Glutamatergic neuron (in vitro differentiated cells): ENCODE data around the gene AGRN. TPM values are rescaled to one million over a fixed set of nuclear protein-coding genes. Genes with fewer than 3 reads are reported as not detected.
A peak's percentile ranks its signal among the peaks of the same experiment; 100 is the strongest.

Experiments used
- DNase-seq: peaks from one replicate; pipeline ENCODE4 v3.0.0; 2022
- H3K27ac Mint-ChIP-seq: one replicate; pipeline ENCODE4 v1.8.0; 2020; ENCODE audit warnings: mild to moderate bottlenecking, mixed read lengths, inconsistent platforms; ENCODE audit not compliant: unreplicated experiment
- H3K27me3 Mint-ChIP-seq: one replicate; pipeline ENCODE4 v1.8.0; 2020; ENCODE audit warnings: mild to moderate bottlenecking, moderate library complexity, mixed read lengths, inconsistent platforms; ENCODE audit not compliant: unreplicated experiment
- H3K36me3 Mint-ChIP-seq: one replicate; pipeline ENCODE4 v1.8.0; 2020; ENCODE audit warnings: mild to moderate bottlenecking, mixed read lengths, inconsistent platforms; ENCODE audit not compliant: unreplicated experiment
- H3K4me1 Mint-ChIP-seq: one replicate; pipeline ENCODE4 v1.8.0; 2020; ENCODE audit warnings: mild to moderate bottlenecking, low read depth, mixed read lengths, inconsistent platforms; ENCODE audit not compliant: unreplicated experiment
- H3K4me3 Mint-ChIP-seq: one replicate; pipeline ENCODE4 v1.8.0; 2020; ENCODE audit warnings: mild to moderate bottlenecking, mixed read lengths, inconsistent platforms; ENCODE audit not compliant: unreplicated experiment
- H3K9me3 Mint-ChIP-seq: one replicate; pipeline ENCODE4 v1.8.0; 2020; ENCODE audit warnings: mild to moderate bottlenecking, moderate library complexity, mixed read lengths, inconsistent platforms; ENCODE audit not compliant: unreplicated experiment
- total RNA-seq: library from RNA; stranded (reverse); fragmentation: NEBNext Ultra II Directional; extraction: Animal tissue kit (Norgen Biotek cat#: 25700); gene quantifications from one replicate; pipeline ENCODE4 v1.2.1, GENCODE V29; 2021; ENCODE audit not compliant: unreplicated experiment
- TF ChIP-seq, protein P1 (sequence below): fragments of 200-600 bp; sonication (generic); IDR thresholded peaks from one replicate; pipeline ENCODE4 v1.5.0; 2021; ENCODE audit not compliant: partially characterized antibody, unreplicated experiment

AGRN gene
- total RNA-seq, 1 donor from 2014 or later, result 914 TPM

DNA sequence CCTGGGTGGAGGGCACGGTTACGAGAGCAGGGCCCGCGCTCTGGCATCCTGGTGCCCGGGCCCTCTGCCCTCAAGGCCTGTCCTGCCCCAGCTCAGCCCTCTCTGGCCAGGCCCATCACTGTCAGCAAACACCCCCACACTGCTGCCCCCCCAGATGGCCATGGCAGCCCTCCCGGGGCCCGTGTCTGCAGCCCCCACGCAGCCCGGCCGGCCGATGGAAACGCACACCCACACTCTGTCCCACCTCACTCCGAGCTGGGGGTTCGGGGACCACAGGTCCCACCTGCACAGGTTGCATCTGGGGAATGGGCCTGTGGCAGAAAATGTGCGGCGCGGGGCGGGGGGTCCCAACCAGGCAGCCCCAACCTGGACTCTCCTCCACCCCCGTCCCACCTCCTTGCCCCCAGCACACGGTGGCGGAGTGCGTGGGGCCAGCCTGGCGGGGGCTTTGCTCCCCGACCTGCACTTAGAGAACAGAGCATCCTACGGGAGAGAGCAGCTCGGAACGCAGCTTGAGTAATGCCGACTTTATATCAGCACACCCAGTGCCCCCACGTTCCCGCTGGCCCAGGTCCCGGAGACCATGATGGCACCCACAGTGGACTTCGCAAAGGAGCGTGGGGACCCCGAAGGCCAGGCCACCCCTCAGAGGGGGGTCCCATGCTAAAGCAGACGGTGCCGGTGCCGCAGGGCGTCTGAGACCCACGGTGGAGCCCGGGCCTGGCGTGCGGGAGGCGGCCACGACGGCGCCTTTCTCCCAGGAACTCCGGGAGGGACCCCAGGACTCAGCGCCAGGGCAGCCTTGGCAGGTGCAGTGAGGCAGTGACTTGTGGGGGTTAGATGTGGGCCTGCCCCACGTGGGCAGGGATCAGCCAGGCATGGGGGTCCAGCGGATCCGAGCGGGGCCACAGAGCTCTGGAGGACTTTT, 61.7 kb downstream of the AGRN start:
- TF ChIP-seq, protein P1, sequence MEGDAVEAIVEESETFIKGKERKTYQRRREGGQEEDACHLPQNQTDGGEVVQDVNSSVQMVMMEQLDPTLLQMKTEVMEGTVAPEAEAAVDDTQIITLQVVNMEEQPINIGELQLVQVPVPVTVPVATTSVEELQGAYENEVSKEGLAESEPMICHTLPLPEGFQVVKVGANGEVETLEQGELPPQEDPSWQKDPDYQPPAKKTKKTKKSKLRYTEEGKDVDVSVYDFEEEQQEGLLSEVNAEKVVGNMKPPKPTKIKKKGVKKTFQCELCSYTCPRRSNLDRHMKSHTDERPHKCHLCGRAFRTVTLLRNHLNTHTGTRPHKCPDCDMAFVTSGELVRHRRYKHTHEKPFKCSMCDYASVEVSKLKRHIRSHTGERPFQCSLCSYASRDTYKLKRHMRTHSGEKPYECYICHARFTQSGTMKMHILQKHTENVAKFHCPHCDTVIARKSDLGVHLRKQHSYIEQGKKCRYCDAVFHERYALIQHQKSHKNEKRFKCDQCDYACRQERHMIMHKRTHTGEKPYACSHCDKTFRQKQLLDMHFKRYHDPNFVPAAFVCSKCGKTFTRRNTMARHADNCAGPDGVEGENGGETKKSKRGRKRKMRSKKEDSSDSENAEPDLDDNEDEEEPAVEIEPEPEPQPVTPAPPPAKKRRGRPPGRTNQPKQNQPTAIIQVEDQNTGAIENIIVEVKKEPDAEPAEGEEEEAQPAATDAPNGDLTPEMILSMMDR, result no peak
- peaks cover 3% of the 10 kb centered on the region for H3K9me3 Mint-ChIP-seq
- H3K27ac Mint-ChIP-seq, result no peak overlapping the region
- H3K4me3 Mint-ChIP-seq, result no peak overlapping the region
- no peaks in the 10 kb centered on the region for H3K36me3 Mint-ChIP-seq
- DNase-seq, result no peak
- peaks cover 1% of the 10 kb centered on the region for H3K4me1 Mint-ChIP-seq
- peaks cover 2% of the 10 kb centered on the region for H3K27me3 Mint-ChIP-seq

DNA sequence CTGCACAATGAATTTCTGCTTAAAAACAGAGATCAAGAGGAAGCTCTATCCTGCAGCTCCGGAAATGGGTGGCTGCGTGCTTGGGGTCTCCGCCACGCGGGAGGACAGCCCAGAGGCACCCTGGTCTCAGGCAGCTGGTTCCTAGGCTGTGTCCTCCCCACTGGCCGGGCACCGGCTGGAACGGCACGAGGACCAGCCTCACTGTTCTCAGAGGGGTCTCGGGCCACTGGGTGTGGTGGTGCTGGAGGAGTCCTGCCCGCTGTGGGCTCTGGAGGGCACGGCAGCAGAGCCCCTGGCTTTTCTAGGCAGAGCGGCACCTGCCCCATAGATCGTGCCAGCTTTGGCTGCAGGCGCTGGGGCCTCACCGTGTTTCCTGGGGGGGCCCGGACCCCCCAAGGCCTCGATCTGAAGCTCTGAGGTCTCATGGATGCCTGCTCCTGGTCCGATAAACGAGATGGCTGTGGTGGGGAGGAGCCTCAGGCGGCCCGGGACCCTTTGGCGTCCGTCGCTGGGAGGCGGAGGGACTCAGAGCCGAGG, 62.4 kb downstream of the AGRN start:
- TF ChIP-seq, protein P1, result no peak
- H3K4me1 Mint-ChIP-seq, result peaks cover 2% of the 10 kb centered on the region
- no peak overlapping the region for H3K4me3 Mint-ChIP-seq
- H3K27ac Mint-ChIP-seq, result no peak overlapping the region
- H3K36me3 Mint-ChIP-seq, result no peaks in the 10 kb centered on the region
- peaks cover 4% of the 10 kb centered on the region for H3K9me3 Mint-ChIP-seq
- no peak for DNase-seq
- H3K27me3 Mint-ChIP-seq, result peaks cover 3% of the 10 kb centered on the region

DNA sequence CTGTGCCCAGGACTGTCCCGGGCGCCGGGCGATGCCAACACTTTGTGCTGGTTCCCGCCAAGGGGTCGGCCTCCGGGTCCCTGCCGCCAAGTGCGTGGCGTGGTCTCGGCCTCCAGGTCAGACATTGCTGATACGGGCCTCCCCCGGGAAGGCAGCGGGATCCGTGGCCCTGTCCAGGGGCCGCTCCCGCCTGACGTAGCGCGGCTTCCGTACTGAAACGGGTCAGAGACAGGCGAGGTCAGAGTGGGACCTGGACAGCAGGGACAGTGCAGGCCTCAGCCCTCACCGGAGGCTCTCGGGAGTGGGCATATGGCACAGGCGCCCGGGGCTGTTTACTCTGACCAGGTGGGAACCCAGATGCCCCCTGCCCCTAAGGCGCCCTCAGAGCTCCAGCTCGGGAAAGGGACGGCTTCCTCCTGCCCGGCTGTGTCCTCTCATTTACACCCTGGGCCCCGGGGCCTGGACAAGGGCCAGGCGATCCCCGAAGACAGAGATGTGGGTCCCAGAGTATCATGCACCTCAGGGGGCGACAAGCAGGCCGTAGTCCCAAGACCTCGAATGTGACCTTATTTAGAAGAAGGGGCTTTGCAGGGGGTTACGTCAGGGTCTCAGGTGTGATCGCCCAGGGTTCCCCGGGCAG, 63.0 kb downstream of the AGRN start:
- Mint-ChIP-seq H3K27me3 (peaks cover 3% of the 10 kb centered on the region), H3K4me1 (peaks cover 2% of the 10 kb centered on the region), H3K9me3 (peaks cover 4% of the 10 kb centered on the region), H3K36me3 (no peaks in the 10 kb centered on the region), H3K4me3 (no peak overlapping the region), H3K27ac (peak overlapping the region; percentile 22)
- TF ChIP-seq, protein P1, result no peak
- peak; percentile 28 for DNase-seq

DNA sequence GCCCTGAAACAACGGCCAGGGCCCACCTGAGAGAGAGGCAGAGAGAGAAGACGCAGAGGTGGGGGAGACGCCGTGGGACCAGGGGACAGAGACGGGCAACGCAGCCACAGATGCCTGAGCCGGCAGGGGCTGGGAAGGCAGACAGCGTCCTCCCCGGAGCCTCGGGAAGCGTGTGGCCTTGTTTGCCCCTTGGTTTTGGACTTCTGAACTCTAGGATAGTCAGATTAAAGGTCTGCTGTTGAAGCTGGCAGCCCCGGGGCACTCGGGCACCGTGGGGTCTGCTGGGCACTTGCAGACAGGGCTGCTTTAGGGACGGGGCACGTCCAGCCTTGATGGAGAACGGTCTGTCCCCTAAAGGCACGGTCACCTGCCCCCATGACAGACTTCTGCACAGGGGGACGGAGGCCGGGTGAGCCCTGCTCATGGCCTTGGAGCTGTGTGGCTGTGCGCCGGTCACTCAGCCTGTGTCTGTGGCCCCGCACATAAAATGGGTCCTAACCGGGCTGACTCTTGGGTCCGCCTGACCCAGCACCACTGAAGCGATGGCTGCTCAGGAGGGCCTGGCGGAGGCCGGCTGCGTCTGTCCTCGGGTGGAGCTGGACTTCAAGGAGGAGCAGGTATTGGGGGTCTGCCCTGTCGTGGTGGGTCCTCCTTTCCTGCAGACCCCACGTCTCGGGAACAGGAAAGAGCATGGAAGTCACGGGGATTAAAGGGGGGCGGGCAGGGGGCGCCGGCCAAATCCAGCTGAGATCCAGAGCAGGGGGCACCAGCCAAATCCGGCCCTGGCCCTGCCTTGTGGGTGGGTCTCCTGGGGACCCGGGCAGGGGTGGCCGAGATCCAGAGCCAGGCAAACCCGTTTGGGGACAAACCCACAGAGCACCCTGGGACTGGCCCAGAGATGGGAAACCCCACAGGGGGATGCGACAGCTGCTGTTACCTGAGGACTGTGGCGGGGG, 63.8 kb downstream of the AGRN start:
- peaks cover 4% of the 10 kb centered on the region for H3K4me1 Mint-ChIP-seq
- H3K36me3 Mint-ChIP-seq, result no peaks in the 10 kb centered on the region
- no peak for DNase-seq
- peaks cover 3% of the 10 kb centered on the region for H3K27me3 Mint-ChIP-seq
- peak overlapping the region; percentile 22 for H3K27ac Mint-ChIP-seq
- H3K4me3 Mint-ChIP-seq, result no peak overlapping the region
- peaks cover 4% of the 10 kb centered on the region for H3K9me3 Mint-ChIP-seq
- TF ChIP-seq, protein P1, result no peak
